ENCODE measurements around the gene FGF7.

The FGF7 gene, protein sequence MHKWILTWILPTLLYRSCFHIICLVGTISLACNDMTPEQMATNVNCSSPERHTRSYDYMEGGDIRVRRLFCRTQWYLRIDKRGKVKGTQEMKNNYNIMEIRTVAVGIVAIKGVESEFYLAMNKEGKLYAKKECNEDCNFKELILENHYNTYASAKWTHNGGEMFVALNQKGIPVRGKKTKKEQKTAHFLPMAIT

DNA sequence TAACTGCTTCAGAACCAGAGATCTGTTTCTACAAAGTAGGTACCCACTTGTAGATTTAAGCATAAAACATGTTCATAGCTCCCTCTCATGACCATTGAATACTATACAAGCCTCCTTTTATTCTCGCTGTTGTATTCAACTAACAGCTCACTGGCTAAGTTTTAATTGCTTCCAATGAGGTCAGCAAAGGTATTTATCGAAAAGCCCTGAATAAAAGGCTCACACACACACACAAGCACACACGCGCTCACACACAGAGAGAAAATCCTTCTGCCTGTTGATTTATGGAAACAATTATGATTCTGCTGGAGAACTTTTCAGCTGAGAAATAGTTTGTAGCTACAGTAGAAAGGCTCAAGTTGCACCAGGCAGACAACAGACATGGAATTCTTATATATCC is at the start of gene FGF7:
FGF7 (plus strand) TSS at position 222 of the 400 bp plus-strand sequence. CDS start 1,056 bp downstream, outside the sequence.
- H3K27me3 ChIP-seq (ENCODE audit: insufficient read depth, poor library complexity, severe bottlenecking): no peaks in the 10 kb centered on the region
- no peak for DNase-seq (ENCODE audit: low spot score)
- H3K4me3 ChIP-seq (ENCODE audit: severe bottlenecking): no peak within 1 kb of the TSS

DNA sequence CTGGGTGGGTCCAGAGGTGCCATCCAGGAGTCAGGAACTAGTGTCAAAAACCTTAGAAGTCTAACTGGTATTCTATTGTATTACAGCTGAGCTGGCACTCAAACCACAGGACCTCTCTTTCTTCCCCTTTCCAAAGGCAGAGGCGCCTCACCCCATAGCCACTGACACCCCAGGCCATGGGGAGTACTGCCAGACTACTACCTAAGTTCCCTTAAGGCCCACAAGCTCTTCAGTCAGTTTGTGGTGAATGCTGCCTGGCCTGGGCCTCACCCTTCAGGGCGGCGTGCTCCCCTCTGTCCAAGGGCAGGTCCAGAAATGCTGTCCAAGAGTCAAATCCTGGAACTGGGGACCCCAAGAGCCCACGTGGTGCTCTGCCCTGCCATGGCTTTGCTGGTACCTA is 43.0 kb upstream of the FGF7 start:
- no peak overlapping the region for H3K4me3 ChIP-seq (ENCODE audit: severe bottlenecking)
- TF ChIP-seq, protein P1, sequence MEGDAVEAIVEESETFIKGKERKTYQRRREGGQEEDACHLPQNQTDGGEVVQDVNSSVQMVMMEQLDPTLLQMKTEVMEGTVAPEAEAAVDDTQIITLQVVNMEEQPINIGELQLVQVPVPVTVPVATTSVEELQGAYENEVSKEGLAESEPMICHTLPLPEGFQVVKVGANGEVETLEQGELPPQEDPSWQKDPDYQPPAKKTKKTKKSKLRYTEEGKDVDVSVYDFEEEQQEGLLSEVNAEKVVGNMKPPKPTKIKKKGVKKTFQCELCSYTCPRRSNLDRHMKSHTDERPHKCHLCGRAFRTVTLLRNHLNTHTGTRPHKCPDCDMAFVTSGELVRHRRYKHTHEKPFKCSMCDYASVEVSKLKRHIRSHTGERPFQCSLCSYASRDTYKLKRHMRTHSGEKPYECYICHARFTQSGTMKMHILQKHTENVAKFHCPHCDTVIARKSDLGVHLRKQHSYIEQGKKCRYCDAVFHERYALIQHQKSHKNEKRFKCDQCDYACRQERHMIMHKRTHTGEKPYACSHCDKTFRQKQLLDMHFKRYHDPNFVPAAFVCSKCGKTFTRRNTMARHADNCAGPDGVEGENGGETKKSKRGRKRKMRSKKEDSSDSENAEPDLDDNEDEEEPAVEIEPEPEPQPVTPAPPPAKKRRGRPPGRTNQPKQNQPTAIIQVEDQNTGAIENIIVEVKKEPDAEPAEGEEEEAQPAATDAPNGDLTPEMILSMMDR (IDR thresholded peaks at IDR 0.05; ENCODE audit: poor library complexity, severe bottlenecking): no peak
- peaks cover 8% of the 10 kb centered on the region for H3K4me1 ChIP-seq (ENCODE audit: insufficient read depth, poor library complexity, severe bottlenecking)
- no peaks in the 10 kb centered on the region for H3K27me3 ChIP-seq (ENCODE audit: insufficient read depth, poor library complexity, severe bottlenecking)
- H3K36me3 ChIP-seq (ENCODE audit: low read depth): no peaks in the 10 kb centered on the region
- no peak for ATAC-seq (ENCODE audit: low read depth)
- DNase-seq (ENCODE audit: low spot score): no peak
- H3K27ac ChIP-seq (ENCODE audit: poor library complexity, severe bottlenecking): no peak overlapping the region
- H3K9me3 ChIP-seq (ENCODE audit: severe bottlenecking): no peaks in the 10 kb centered on the region

More for the DNA sequence above, at the start of gene FGF7:
- ATAC-seq (ENCODE audit: low read depth): peak; percentile 59; the same call in 2 of the 3 replicates
- no peaks in the 10 kb centered on the region for H3K4me1 ChIP-seq (ENCODE audit: insufficient read depth, poor library complexity, severe bottlenecking)
- no peak within 1 kb of the TSS for H3K27ac ChIP-seq (ENCODE audit: poor library complexity, severe bottlenecking)
- TF ChIP-seq, protein P1 (IDR thresholded peaks at IDR 0.05; ENCODE audit: poor library complexity, severe bottlenecking): no peak
- H3K9me3 ChIP-seq (ENCODE audit: severe bottlenecking): no peaks in the 10 kb centered on the region
- H3K36me3 ChIP-seq (ENCODE audit: low read depth): no peaks in the 10 kb centered on the region

DNA sequence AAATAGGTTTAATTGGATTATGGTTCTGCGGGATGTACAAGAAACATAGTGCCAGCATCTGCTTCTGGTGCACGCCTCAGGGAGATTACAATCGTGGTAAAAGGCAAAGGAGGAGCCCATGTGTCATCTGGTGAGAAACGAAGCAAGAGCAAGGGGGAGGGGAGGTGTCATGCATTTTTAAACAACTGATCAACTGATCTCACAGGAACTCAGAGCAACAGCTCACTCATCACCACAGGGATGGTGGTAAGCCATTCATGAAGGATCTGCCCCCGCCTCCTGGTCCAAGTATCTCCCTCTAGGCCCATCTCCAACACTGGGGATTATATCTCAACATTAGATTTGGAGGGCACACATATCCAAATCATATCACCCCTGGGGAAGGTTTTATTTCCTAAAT is 42.1 kb upstream of the FGF7 start:
- ATAC-seq (ENCODE audit: low read depth) (no peak), DNase-seq (ENCODE audit: low spot score) (no peak)
- H3K4me3 ChIP-seq (ENCODE audit: severe bottlenecking): no peak overlapping the region
- H3K27ac ChIP-seq (ENCODE audit: poor library complexity, severe bottlenecking): no peak overlapping the region
- H3K4me1 ChIP-seq (ENCODE audit: insufficient read depth, poor library complexity, severe bottlenecking): peaks cover 8% of the 10 kb centered on the region
- H3K36me3 ChIP-seq (ENCODE audit: low read depth): no peaks in the 10 kb centered on the region
- TF ChIP-seq, protein P1 (IDR thresholded peaks at IDR 0.05; ENCODE audit: poor library complexity, severe bottlenecking): no peak
- no peaks in the 10 kb centered on the region for H3K27me3 ChIP-seq (ENCODE audit: insufficient read depth, poor library complexity, severe bottlenecking)
- H3K9me3 ChIP-seq (ENCODE audit: severe bottlenecking): no peaks in the 10 kb centered on the region

DNA sequence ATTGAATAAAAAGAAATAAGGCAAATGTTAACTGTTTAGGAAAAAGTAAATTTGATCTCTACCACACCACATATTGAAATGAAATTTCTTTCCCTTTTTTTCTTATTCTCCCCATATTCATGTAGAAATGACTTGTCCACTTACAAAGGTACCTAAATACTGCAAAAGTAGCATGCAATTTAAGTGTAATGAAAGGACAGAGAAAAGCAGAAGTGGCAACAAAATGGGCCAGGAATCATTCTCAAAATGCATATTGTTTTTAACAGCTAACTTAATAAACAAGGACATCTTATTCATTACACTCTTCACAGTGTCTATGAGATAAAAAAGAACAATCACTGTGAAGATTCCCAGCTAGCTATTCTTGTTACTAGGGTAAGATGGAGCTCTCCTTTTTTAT is 40.6 kb upstream of the FGF7 start:
- DNase-seq (ENCODE audit: low spot score) (no peak), ATAC-seq (ENCODE audit: low read depth) (no peak)
- peaks cover 8% of the 10 kb centered on the region for H3K4me1 ChIP-seq (ENCODE audit: insufficient read depth, poor library complexity, severe bottlenecking)
- TF ChIP-seq, protein P1 (IDR thresholded peaks at IDR 0.05; ENCODE audit: poor library complexity, severe bottlenecking): no peak
- H3K4me3 ChIP-seq (ENCODE audit: severe bottlenecking): no peak overlapping the region
- peaks cover 6% of the 10 kb centered on the region for H3K27me3 ChIP-seq (ENCODE audit: insufficient read depth, poor library complexity, severe bottlenecking)
- H3K27ac ChIP-seq (ENCODE audit: poor library complexity, severe bottlenecking): no peak overlapping the region
- no peaks in the 10 kb centered on the region for H3K9me3 ChIP-seq (ENCODE audit: severe bottlenecking)
- H3K36me3 ChIP-seq (ENCODE audit: low read depth): no peaks in the 10 kb centered on the region

DNA sequence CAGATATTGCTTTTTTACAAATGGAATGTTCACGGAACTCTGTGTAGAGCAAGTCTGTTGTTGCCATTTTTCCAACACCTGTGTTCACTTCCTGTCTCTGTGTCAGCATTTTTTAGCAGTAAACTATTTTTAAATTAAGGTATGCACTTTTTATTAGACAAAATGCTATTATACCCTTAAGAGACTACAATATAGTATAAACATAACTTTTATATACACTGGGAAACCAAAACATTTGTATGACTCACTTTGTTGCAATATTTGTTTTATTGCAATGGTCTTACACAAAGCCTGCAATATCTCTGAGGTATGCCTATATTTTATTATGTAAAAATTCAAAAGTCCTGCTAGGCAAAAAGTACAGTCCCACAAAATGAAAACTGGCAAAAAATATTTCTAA is 39.8 kb upstream of the FGF7 start:
- TF ChIP-seq, protein P1 (IDR thresholded peaks at IDR 0.05; ENCODE audit: poor library complexity, severe bottlenecking): no peak
- H3K27ac ChIP-seq (ENCODE audit: poor library complexity, severe bottlenecking): no peak overlapping the region
- H3K36me3 ChIP-seq (ENCODE audit: low read depth): no peaks in the 10 kb centered on the region
- no peaks in the 10 kb centered on the region for H3K9me3 ChIP-seq (ENCODE audit: severe bottlenecking)
- H3K4me1 ChIP-seq (ENCODE audit: insufficient read depth, poor library complexity, severe bottlenecking): peaks cover 8% of the 10 kb centered on the region
- H3K4me3 ChIP-seq (ENCODE audit: severe bottlenecking): no peak overlapping the region
- no peak for DNase-seq (ENCODE audit: low spot score)
- peaks cover 6% of the 10 kb centered on the region for H3K27me3 ChIP-seq (ENCODE audit: insufficient read depth, poor library complexity, severe bottlenecking)
- peak; percentile 90 for ATAC-seq (ENCODE audit: low read depth)
